ENCODE results near the gene PRDM15. TPM values are rescaled to one million over a fixed set of nuclear protein-coding genes. Genes with fewer than 3 reads are reported as not detected.

Gene PRDM15
- total RNA-seq, 4 donors from 2014 or later: 5.3 to 6.8 (median 5.8) TPM

GRCh38 chr21:41801321-41802197 is 77.6 kb downstream of the PRDM15 start:
- no peak for TF ChIP-seq CTCF (IDR thresholded peaks at IDR 0.05; ENCODE audit: low read depth)

- TF ChIP-seq CTCF (IDR thresholded peaks at IDR 0.05; ENCODE audit: low read depth): no peak
Observed at GRCh38 chr21:41800425-41801320, 78.5 kb downstream of the PRDM15 start.

GRCh38 chr21:41799763-41800162 is 79.4 kb downstream of the PRDM15 start:
- TF ChIP-seq CTCF (IDR thresholded peaks at IDR 0.05; ENCODE audit: low read depth): no peak

GRCh38 chr21:41798326-41798725 is 80.8 kb downstream of the PRDM15 start:
- no peak for TF ChIP-seq CTCF (IDR thresholded peaks at IDR 0.05; ENCODE audit: low read depth)

GRCh38 chr21:41796476-41797080 is 82.6 kb downstream of the PRDM15 start:
- TF ChIP-seq CTCF (IDR thresholded peaks at IDR 0.05; ENCODE audit: low read depth): no peak

- no peak for TF ChIP-seq CTCF (IDR thresholded peaks at IDR 0.05; ENCODE audit: low read depth)
Observed at GRCh38 chr21:41795726-41796125, 83.4 kb downstream of the PRDM15 start.

Data from subcutaneous adipose tissue (tissue), 4 donors.